ENCODE measurements around the gene UTP4. TPM values are rescaled to one million over a fixed set of nuclear protein-coding genes. Genes with fewer than 3 reads are reported as not detected.
A peak's percentile ranks its signal among the peaks of the same experiment; 100 is the strongest.

UTP4 gene
- 40.1 TPM for total RNA-seq

GRCh38 chr16:69132424-69133252 lies at the start of gene UTP4, which contains the start of gene CHTF8:
Gene UTP4, plus strand, starts transcription at chr16:69132649. Its CDS starts 811 bp downstream, at chr16:69133460.
Gene CHTF8, minus strand, starts transcription at chr16:69132588. Its CDS starts 11,130 bp downstream, at chr16:69121458.
- intact Hi-C loops (cut with DNase I) = no loop called here
- ATAC-seq = peak; percentile 97

GRCh38 chr16:69083306-69083941 lies 49.0 kb upstream of the UTP4 start:
- no peak for DNase-seq (ENCODE audit: low spot score)
- ATAC-seq = no peak
- intact Hi-C loops (cut with DNase I) = no loop called here

More at GRCh38 chr16:69132424-69133252, at the start of gene UTP4, which contains the start of gene CHTF8:
- peak; percentile 93 for DNase-seq (ENCODE audit: low spot score)

GRCh38 chr16:69084289-69084688 lies 48.2 kb upstream of the UTP4 start:
- ATAC-seq = no peak
- intact Hi-C loops (cut with DNase I) = no loop called here
- no peak for DNase-seq (ENCODE audit: low spot score)

- no peak for ATAC-seq
- intact Hi-C loops (cut with DNase I) = no loop called here
Observed at GRCh38 chr16:69085032-69085695, 47.3 kb upstream of the UTP4 start.

GRCh38 chr16:69087161-69087581 lies 45.3 kb upstream of the UTP4 start:
- intact Hi-C loops (cut with DNase I) = no loop called here
- no peak for DNase-seq (ENCODE audit: low spot score)
- ATAC-seq = no peak

More at GRCh38 chr16:69085032-69085695, 47.3 kb upstream of the UTP4 start:
- no peak for DNase-seq (ENCODE audit: low spot score)

GRCh38 chr16:69088684-69089083 lies 43.8 kb upstream of the UTP4 start:
- ATAC-seq (no peak), DNase-seq (ENCODE audit: low spot score) (no peak)
- intact Hi-C loops (cut with DNase I) = no loop called here

GRCh38 chr16:69089091-69089910 lies 43.1 kb upstream of the UTP4 start:
- ATAC-seq (no peak), DNase-seq (ENCODE audit: low spot score) (no peak)
- intact Hi-C loops (cut with DNase I) = no loop called here

GRCh38 chr16:69093974-69094373 lies 38.5 kb upstream of the UTP4 start:
- DNase-seq (ENCODE audit: low spot score) = no peak
- no peak for ATAC-seq
- intact Hi-C loops (cut with DNase I) = no loop called here

- no peak for ATAC-seq
- intact Hi-C loops (cut with DNase I) = no loop called here
- no peak for DNase-seq (ENCODE audit: low spot score)
Observed at GRCh38 chr16:69094501-69094900, 37.9 kb upstream of the UTP4 start.

GRCh38 chr16:69095193-69095592 lies 37.3 kb upstream of the UTP4 start:
- no peak for ATAC-seq
- DNase-seq (ENCODE audit: low spot score) = no peak
- intact Hi-C loops (cut with DNase I) = no loop called here

- ATAC-seq (no peak), DNase-seq (ENCODE audit: low spot score) (no peak)
- intact Hi-C loops (cut with DNase I) = no loop called here
Observed at GRCh38 chr16:69100071-69100691, 32.3 kb upstream of the UTP4 start.

- DNase-seq (ENCODE audit: low spot score) = no peak
- ATAC-seq = peak; percentile 59
- intact Hi-C loops (cut with DNase I) = no loop called here
Observed at GRCh38 chr16:69105501-69106361, 26.7 kb upstream of the UTP4 start, which contains the start of gene HAS3. Gene HAS3, plus strand, starts transcription at chr16:69105653. Its CDS starts 3,743 bp downstream, at chr16:69109396.

GRCh38 chr16:69106491-69107315 lies 25.7 kb upstream of the UTP4 start:
- ATAC-seq = no peak
- intact Hi-C loops (cut with DNase I) = no loop called here
- no peak for DNase-seq (ENCODE audit: low spot score)

GRCh38 chr16:69107316-69107962 lies 25.0 kb upstream of the UTP4 start:
- intact Hi-C loops (cut with DNase I) = no loop called here
- ATAC-seq = no peak
- DNase-seq (ENCODE audit: low spot score) = no peak

GRCh38 chr16:69108064-69108904 lies 24.2 kb upstream of the UTP4 start:
- intact Hi-C loops (cut with DNase I) = no loop called here

More at GRCh38 chr16:69108064-69108904, 24.2 kb upstream of the UTP4 start:
- no peak for ATAC-seq
- no peak for DNase-seq (ENCODE audit: low spot score)

Measured in sciatic nerve (tissue), 2 donors.